ENCODE results near the gene VEGFA. TPM values are rescaled to one million over a fixed set of nuclear protein-coding genes. Genes with fewer than 3 reads are reported as not detected.

VEGFA gene
- total RNA-seq, 1 donor from 2014 or later = 136 TPM

DNA sequence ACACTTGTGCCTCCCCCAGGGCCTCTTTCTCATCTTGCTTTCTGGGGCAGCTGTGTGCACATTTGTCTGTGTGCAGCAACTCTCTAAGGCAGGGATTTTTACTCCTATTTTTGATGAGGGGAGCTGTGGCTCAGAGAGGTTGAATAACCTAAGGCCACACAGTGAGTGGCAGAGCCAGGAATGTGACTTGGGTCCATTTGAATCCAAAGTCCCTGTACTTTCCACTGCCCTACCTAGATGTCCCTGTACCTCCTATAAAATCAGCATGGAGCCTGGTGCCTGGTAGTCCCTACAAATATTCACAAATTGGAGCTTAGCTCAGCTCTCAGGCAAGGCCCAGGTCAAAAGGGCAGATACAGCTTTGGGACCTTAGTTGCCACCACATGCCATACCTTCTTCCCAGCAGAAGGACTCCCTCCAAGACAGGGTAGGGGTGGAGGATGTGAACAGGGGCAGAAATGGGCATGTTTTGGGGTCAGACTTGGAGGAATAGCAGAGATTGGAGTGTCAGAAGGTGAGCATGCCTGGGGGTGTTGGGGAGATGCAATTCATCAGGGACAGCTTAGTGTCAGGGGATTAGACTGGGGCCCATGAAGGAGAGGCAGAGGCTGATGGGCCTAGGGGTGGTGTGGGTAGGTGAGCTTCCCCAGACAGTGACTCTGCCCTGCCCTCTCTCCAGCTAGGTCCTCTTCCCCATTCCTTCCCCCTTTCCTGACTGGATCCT is 4.1 kb upstream of the VEGFA start:
- H3K4me3 Mint-ChIP-seq = no peak overlapping the region
- no peak overlapping the region for H3K27ac Mint-ChIP-seq
- H3K4me1 Mint-ChIP-seq (ENCODE audit: unreplicated experiment) = peaks cover 40% of the 10 kb centered on the region
- no peak for DNase-seq (ENCODE audit: extremely low spot score, unreplicated experiment)
- peaks cover 4% of the 10 kb centered on the region for H3K27me3 Mint-ChIP-seq
- no peaks in the 10 kb centered on the region for H3K9me3 Mint-ChIP-seq
- TF ChIP-seq, protein P1, sequence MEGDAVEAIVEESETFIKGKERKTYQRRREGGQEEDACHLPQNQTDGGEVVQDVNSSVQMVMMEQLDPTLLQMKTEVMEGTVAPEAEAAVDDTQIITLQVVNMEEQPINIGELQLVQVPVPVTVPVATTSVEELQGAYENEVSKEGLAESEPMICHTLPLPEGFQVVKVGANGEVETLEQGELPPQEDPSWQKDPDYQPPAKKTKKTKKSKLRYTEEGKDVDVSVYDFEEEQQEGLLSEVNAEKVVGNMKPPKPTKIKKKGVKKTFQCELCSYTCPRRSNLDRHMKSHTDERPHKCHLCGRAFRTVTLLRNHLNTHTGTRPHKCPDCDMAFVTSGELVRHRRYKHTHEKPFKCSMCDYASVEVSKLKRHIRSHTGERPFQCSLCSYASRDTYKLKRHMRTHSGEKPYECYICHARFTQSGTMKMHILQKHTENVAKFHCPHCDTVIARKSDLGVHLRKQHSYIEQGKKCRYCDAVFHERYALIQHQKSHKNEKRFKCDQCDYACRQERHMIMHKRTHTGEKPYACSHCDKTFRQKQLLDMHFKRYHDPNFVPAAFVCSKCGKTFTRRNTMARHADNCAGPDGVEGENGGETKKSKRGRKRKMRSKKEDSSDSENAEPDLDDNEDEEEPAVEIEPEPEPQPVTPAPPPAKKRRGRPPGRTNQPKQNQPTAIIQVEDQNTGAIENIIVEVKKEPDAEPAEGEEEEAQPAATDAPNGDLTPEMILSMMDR (conservative IDR thresholded peaks at IDR 0.05) = no peak
- H3K36me3 Mint-ChIP-seq = no peaks in the 10 kb centered on the region

DNA sequence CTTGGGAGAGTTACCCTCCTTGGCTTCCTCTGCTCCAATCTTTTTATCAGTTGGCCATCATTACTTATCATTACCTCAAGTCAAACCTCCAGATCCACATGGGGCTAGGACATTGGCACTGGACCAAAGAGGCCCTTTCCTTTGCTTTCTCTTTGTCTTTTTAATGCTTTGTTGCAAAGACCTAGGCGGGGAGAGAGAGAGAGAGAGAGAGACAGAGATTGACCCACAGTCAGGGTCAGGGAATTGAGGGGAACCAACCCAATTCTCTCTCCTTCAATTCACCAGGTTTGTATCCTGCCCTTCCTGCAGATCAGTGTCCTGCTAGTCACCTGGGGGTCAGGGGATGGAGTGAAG is 3.5 kb upstream of the VEGFA start:
- H3K4me1 Mint-ChIP-seq (ENCODE audit: unreplicated experiment) = peaks cover 37% of the 10 kb centered on the region
- H3K9me3 Mint-ChIP-seq = no peaks in the 10 kb centered on the region
- H3K27ac Mint-ChIP-seq = peak overlapping the region; percentile 36
- TF ChIP-seq, protein P1 (conservative IDR thresholded peaks at IDR 0.05) = no peak
- no peaks in the 10 kb centered on the region for H3K36me3 Mint-ChIP-seq
- H3K4me3 Mint-ChIP-seq = no peak overlapping the region
- no peak for DNase-seq (ENCODE audit: extremely low spot score, unreplicated experiment)
- H3K27me3 Mint-ChIP-seq = peaks cover 4% of the 10 kb centered on the region

DNA sequence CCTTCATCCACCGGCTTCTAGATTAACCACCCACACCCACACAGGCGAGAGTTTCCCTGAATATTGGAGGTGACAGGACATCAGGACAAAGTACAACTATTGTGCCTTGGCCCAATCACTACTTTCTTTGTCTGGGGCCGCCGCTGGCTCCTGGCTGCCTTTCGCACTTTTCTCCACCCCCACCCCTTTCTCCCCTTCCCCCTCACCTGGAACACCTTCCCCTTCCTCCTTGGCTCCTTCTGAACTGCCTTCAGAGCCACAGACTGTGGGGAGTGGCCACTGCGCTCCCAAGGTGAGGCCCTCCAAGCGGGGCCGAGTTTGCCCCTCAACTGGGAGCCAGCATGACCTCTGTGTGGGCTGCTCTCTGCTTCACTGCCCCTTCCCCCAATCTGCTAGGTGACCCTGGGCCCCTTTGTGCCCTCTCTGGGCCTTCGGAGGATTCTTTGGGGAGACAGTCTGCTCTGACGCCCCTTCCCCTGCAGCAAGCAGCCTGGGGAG is 3.0 kb upstream of the VEGFA start:
- H3K36me3 Mint-ChIP-seq = no peaks in the 10 kb centered on the region
- DNase-seq (ENCODE audit: extremely low spot score, unreplicated experiment) = no peak
- peak overlapping the region; percentile 36 for H3K27ac Mint-ChIP-seq
- H3K9me3 Mint-ChIP-seq = no peaks in the 10 kb centered on the region
- H3K4me3 Mint-ChIP-seq = no peak overlapping the region
- TF ChIP-seq, protein P1 (conservative IDR thresholded peaks at IDR 0.05) = no peak
- H3K27me3 Mint-ChIP-seq = peaks cover 4% of the 10 kb centered on the region
- peaks cover 38% of the 10 kb centered on the region for H3K4me1 Mint-ChIP-seq (ENCODE audit: unreplicated experiment)

DNA sequence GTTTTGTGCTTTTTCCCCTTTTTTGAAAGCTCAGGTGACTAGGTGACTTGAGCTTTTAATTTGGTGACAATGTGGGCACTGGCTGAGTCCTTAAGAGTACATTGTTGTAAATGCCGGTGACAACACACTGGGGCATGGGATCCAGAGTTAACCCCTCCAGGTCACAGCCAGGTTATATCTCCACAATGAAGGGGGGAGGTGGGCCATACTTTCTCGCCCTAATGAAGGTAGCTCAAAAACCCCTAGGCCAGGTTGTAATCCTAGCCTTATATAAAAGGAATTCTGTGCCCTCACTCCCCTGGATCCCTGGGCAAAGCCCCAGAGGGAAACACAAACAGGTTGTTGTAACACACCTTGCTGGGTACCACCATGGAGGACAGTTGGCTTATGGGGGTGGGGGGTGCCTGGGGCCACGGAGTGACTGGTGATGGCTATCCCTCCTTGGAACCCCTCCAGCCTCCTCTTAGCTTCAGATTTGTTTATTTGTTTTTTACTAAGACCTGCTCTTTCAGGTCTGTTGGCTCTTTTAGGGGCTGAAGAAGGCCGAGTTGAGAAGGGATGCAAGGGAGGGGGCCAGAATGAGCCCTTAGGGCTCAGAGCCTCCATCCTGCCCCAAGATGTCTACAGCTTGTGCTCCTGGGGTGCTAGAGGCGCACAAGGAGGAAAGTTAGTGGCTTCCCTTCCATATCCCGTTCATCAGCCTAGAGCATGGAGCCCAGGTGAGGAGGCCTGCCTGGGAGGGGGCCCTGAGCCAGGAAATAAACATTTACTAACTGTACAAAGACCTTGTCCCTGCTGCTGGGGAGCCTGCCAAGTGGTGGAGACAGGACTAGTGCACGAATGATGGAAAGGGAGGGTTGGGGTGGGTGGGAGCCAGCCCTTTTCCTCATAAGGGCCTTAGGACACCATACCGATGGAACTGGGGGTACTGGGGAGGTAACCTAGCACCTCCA is 2.2 kb upstream of the VEGFA start:
- TF ChIP-seq, protein P1 (conservative IDR thresholded peaks at IDR 0.05) = no peak
- H3K4me1 Mint-ChIP-seq (ENCODE audit: unreplicated experiment) = peaks cover 44% of the 10 kb centered on the region
- no peak overlapping the region for H3K27ac Mint-ChIP-seq
- DNase-seq (ENCODE audit: extremely low spot score, unreplicated experiment) = no peak
- H3K9me3 Mint-ChIP-seq = no peaks in the 10 kb centered on the region
- H3K27me3 Mint-ChIP-seq = peaks cover 4% of the 10 kb centered on the region
- no peak overlapping the region for H3K4me3 Mint-ChIP-seq
- no peaks in the 10 kb centered on the region for H3K36me3 Mint-ChIP-seq

DNA sequence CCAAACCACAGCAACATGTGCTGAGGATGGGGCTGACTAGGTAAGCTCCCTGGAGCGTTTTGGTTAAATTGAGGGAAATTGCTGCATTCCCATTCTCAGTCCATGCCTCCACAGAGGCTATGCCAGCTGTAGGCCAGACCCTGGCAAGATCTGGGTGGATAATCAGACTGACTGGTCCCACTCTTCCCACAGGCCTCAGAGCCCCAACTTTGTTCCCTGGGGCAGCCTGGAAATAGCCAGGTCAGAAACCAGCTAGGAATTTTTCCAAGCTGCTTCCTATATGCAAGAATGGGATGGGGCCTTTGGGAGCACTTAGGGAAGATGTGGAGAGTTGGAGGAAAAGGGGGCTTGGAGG is 1.5 kb upstream of the VEGFA start:
- TF ChIP-seq, protein P1 (conservative IDR thresholded peaks at IDR 0.05) = no peak
- DNase-seq (ENCODE audit: extremely low spot score, unreplicated experiment) = no peak
- Mint-ChIP-seq H3K4me1 (ENCODE audit: unreplicated experiment) (peaks cover 47% of the 10 kb centered on the region), H3K36me3 (peaks cover 3% of the 10 kb centered on the region), H3K27ac (no peak overlapping the region), H3K9me3 (no peaks in the 10 kb centered on the region), H3K4me3 (no peak overlapping the region), H3K27me3 (peaks cover 4% of the 10 kb centered on the region)

Data from type B pancreatic cell (in vitro differentiated cells).